H1 (cell line): ENCODE measurements around the gene PGBD5. TPM values are rescaled to one million over a fixed set of nuclear protein-coding genes. Genes with fewer than 3 reads are reported as not detected.

Source experiments
- BRCA1 ChIP-seq: IDR thresholded peaks from 2 replicates; pipeline ENCODE4 v1.6.1; 2012; ENCODE audit warnings: low read depth, low read length, improper control_type of control experiment
- CEBPB ChIP-seq: IDR thresholded peaks from 2 replicates; pipeline ENCODE4 v1.6.1; 2012; ENCODE audit warnings: low read depth, low read length
- CHD7 ChIP-seq: fragments of 300-600 bp; sonication (generic); IDR thresholded peaks from 2 replicates; pipeline ENCODE4 v1.7.1; 2012; ENCODE audit warnings: low read length, moderate library complexity, mild to moderate bottlenecking, inconsistent platforms; ENCODE audit not compliant: insufficient replicate concordance
- CTCF ChIP-seq, 3 experiments: IDR thresholded peaks; 1 replicate in 2 of 3; 2 replicates in 1 of 3; pipeline versions ENCODE4 v1.5.1 to v1.6.1; 2011; ENCODE audit warnings: low read length in 3 of 3, mild to moderate bottlenecking in 3 of 3, inconsistent platforms in 2 of 3, low read depth in 1 of 3, moderate library complexity in 1 of 3; ENCODE audit not compliant: insufficient read depth in 1 of 3; ENCODE audit errors: control extremely low read depth in 1 of 3
- HDAC2 ChIP-seq, 2 experiments: fragments of 300-600 bp in 1 of 2; sonication (generic) in 1 of 2; IDR thresholded peaks; 2 replicates each; pipeline ENCODE4 v1.6.1; 2011 to 2012; ENCODE audit warnings: low read depth in 2 of 2, low read length in 2 of 2, mild to moderate bottlenecking in 2 of 2, moderate library complexity in 2 of 2, borderline replicate concordance in 1 of 2, inconsistent platforms in 1 of 2
- JUND ChIP-seq: IDR thresholded peaks from 2 replicates; pipeline ENCODE4 v1.6.1; 2011; ENCODE audit warnings: mild to moderate bottlenecking, improper control_type of control experiment, low read length
- SIN3A ChIP-seq, 2 experiments: IDR thresholded peaks in 1 of 2; conservative IDR thresholded peaks in 1 of 2; 2 replicates each; pipeline ENCODE4 v1.6.1; 2011 to 2012; ENCODE audit warnings: low read length in 2 of 2, improper control_type of control experiment in 1 of 2, low read depth in 1 of 2, mild to moderate bottlenecking in 1 of 2
- polyA plus RNA-seq, 7 experiments: library from polyadenylated mRNA; depleted of rRNA in 3 of 7; stranded (reverse) in 5 of 7; unstranded in 2 of 7; fragments of >200 nt in 5 of 7; fragments of 200-250 nt in 2 of 7; gene quantifications; 1 replicate in 5 of 7; 2 replicates in 1 of 7; 4 replicates in 1 of 7; pipeline versions ENCODE4 v1.2.1 to v1.2.3, GENCODE V29; 2011 to 2013; ENCODE audit warnings: missing spikeins in 2 of 7, mixed read lengths in 2 of 7
- total RNA-seq: library from RNA; stranded (reverse); fragmentation: NEBNext Ultra II Directional; extraction: Animal tissue kit (Norgen Biotek cat#: 25700); gene quantifications from 2 replicates; pipeline ENCODE4 v1.2.1, GENCODE V29; 2021

Gene PGBD5
- total and polyA plus RNA-seq, 2 of the 8 experiments (the other 6 are each of a cell fraction or from before 2014, with no cell fraction given): 16.3 to 18.4 TPM

GRCh38 chr1:230385158-230385450, 41.0 kb downstream of the PGBD5 start (continued):
- TF ChIP-seq CHD7 (no peak), BRCA1 (no peak), SIN3A (conservative IDR thresholded peaks at IDR 0.05 in 1 of 2, IDR thresholded peaks at IDR 0.05 in 1 of 2; ENCODE audit: low read depth in 1 of 2, low read length in 2 of 2) (no peak), JUND (no peak), HDAC2 (IDR thresholded peaks at IDR 0.05; ENCODE audit: borderline replicate concordance in 1 of 2, low read depth in 2 of 2, low read length in 2 of 2) (no peak), CEBPB (no peak), CTCF (IDR thresholded peaks at IDR 0.05; ENCODE audit: control extremely low read depth in 1 of 3, insufficient read depth in 1 of 3, low read depth in 1 of 3, low read length in 3 of 3) (no peak)
